ENCODE results near the gene SLC6A3.

Gene SLC6A3

GRCh38 chr5:1441166-1441865, 3.9 kb downstream of the SLC6A3 start:
- TF ChIP-seq POLR2AphosphoS5 (IDR thresholded peaks at IDR 0.05; ENCODE audit: low read depth) (no peak), GABPA (IDR thresholded peaks at IDR 0.05; ENCODE audit: low read depth) (no peak), REST (IDR thresholded peaks at IDR 0.05; ENCODE audit: insufficient replicate concordance, low read depth) (no peak), SPI1 (IDR thresholded peaks at IDR 0.05; ENCODE audit: borderline replicate concordance, low read depth) (no peak), CTCF (IDR thresholded peaks at IDR 0.05; ENCODE audit: insufficient read depth, low read length) (no peak)
- H3K27me3 ChIP-seq (ENCODE audit: insufficient read depth, poor library complexity, severe bottlenecking), result peaks cover 4% of the 10 kb centered on the region
- DNase-seq (ENCODE audit: low read depth in 1 of 2, low spot score in 1 of 2), result no peak
- H3K4me3 ChIP-seq (replicated peaks; ENCODE audit: insufficient read depth, low read length), result no peak overlapping the region
- H3K27ac ChIP-seq (replicated peaks), result no peak overlapping the region

- Histone ChIP-seq H3K27ac (replicated peaks) (no peak overlapping the region), H3K4me3 (replicated peaks; ENCODE audit: insufficient read depth, low read length) (no peak overlapping the region), H3K27me3 (ENCODE audit: insufficient read depth, poor library complexity, severe bottlenecking) (peaks cover 2% of the 10 kb centered on the region)
- no peak for TF ChIP-seq REST (IDR thresholded peaks at IDR 0.05; ENCODE audit: insufficient replicate concordance, low read depth)
- TF ChIP-seq CTCF (IDR thresholded peaks at IDR 0.05; ENCODE audit: insufficient read depth, low read length), result no peak
- no peak for TF ChIP-seq GABPA (IDR thresholded peaks at IDR 0.05; ENCODE audit: low read depth)
- TF ChIP-seq SPI1 (IDR thresholded peaks at IDR 0.05; ENCODE audit: borderline replicate concordance, low read depth), result no peak
- no peak for DNase-seq (ENCODE audit: low read depth in 1 of 2, low spot score in 1 of 2)
These were observed 5.1 kb downstream of the SLC6A3 start for GRCh38 chr5:1440098-1440493.

GRCh38 chr5:1439388-1440097, 5.7 kb downstream of the SLC6A3 start:
- no peak for DNase-seq (ENCODE audit: low read depth in 1 of 2, low spot score in 1 of 2)
- H3K4me3 ChIP-seq (replicated peaks; ENCODE audit: insufficient read depth, low read length), result no peak overlapping the region
- H3K27me3 ChIP-seq (ENCODE audit: insufficient read depth, poor library complexity, severe bottlenecking), result peaks cover 2% of the 10 kb centered on the region
- TF ChIP-seq REST (IDR thresholded peaks at IDR 0.05; ENCODE audit: insufficient replicate concordance, low read depth) (no peak), POLR2AphosphoS5 (IDR thresholded peaks at IDR 0.05; ENCODE audit: low read depth) (no peak), SPI1 (IDR thresholded peaks at IDR 0.05; ENCODE audit: borderline replicate concordance, low read depth) (no peak), CTCF (IDR thresholded peaks at IDR 0.05; ENCODE audit: insufficient read depth, low read length) (no peak), GABPA (IDR thresholded peaks at IDR 0.05; ENCODE audit: low read depth) (no peak)
- H3K27ac ChIP-seq (replicated peaks), result no peak overlapping the region
